HFFc6 (cell line): ENCODE results near the gene MRC2. TPM values are rescaled to one million over a fixed set of nuclear protein-coding genes. Genes with fewer than 3 reads are reported as not detected.
A peak's percentile ranks its signal among the peaks of the same experiment; 100 is the strongest.

Source experiments
- DNase-seq: peaks from one replicate; pipeline ENCODE4 v3.0.0-alpha.2; 2018
- H3K27ac Mint-ChIP-seq: 2 replicates; pipeline ENCODE4 v1.8.0; 2020; ENCODE audit warnings: mild to moderate bottlenecking, mixed read lengths
- H3K27me3 Mint-ChIP-seq: 2 replicates; pipeline ENCODE4 v1.8.0; 2021; ENCODE audit warnings: mild to moderate bottlenecking, moderate library complexity, mixed read lengths; ENCODE audit not compliant: insufficient read depth
- H3K36me3 Mint-ChIP-seq: 2 replicates; pipeline ENCODE4 v1.8.0; 2021; ENCODE audit warnings: low read depth, mixed read lengths
- H3K4me1 Mint-ChIP-seq: 2 replicates; pipeline ENCODE4 v1.8.0; 2020; ENCODE audit warnings: low read depth, mixed read lengths
- H3K4me3 Mint-ChIP-seq: 2 replicates; pipeline ENCODE4 v1.8.0; 2020; ENCODE audit warnings: mild to moderate bottlenecking, moderate library complexity, mixed read lengths
- H3K9me3 Mint-ChIP-seq: 2 replicates; pipeline ENCODE4 v1.8.0; 2020; ENCODE audit warnings: mild to moderate bottlenecking, mixed read lengths
- CTCF ChIP-seq: fragments of 200-600 bp; sonication (generic); IDR thresholded peaks from 2 replicates; pipeline ENCODE4 v1.5.0; 2021; ENCODE audit warnings: antibody characterized with exemption, mild to moderate bottlenecking
- total RNA-seq, 6 experiments: library from RNA; stranded (reverse); fragmentation: NEBNext Ultra II Directional; extraction: Animal tissue kit (Norgen Biotek cat#: 25700); gene quantifications; 2 replicates in 1 of 6; 3 replicates in 5 of 6; pipeline ENCODE4 v1.2.3, GENCODE V29; 2021

MRC2 gene
- total RNA-seq, 6 experiments from 2014 or later, result 255 to 313 (median 279) TPM

GRCh38 chr17:62720126-62720850, 92.8 kb downstream of the MRC2 start:
- peaks cover 64% of the 10 kb centered on the region for H3K4me1 Mint-ChIP-seq
- peaks cover 7% of the 10 kb centered on the region for H3K27me3 Mint-ChIP-seq
- no peaks in the 10 kb centered on the region for H3K9me3 Mint-ChIP-seq
- peak; percentile 61 for TF ChIP-seq CTCF
- DNase-seq, result no peak
- H3K27ac Mint-ChIP-seq, result no peak overlapping the region
- peaks cover 7% of the 10 kb centered on the region; the same call in 1 of the 2 replicates for H3K36me3 Mint-ChIP-seq
- no peak overlapping the region for H3K4me3 Mint-ChIP-seq

GRCh38 chr17:62722625-62723024, 95.2 kb downstream of the MRC2 start:
- no peaks in the 10 kb centered on the region for H3K9me3 Mint-ChIP-seq
- DNase-seq, result no peak
- H3K4me1 Mint-ChIP-seq, result peaks cover 67% of the 10 kb centered on the region
- peaks cover 6% of the 10 kb centered on the region for H3K27me3 Mint-ChIP-seq
- no peak overlapping the region for H3K4me3 Mint-ChIP-seq
- no peak overlapping the region for H3K27ac Mint-ChIP-seq
- no peak for TF ChIP-seq CTCF
- H3K36me3 Mint-ChIP-seq, result peaks cover 7% of the 10 kb centered on the region; the same call in 1 of the 2 replicates

GRCh38 chr17:62723842-62724241, 96.4 kb downstream of the MRC2 start:
- Mint-ChIP-seq H3K27ac (no peak overlapping the region), H3K9me3 (no peaks in the 10 kb centered on the region), H3K36me3 (peaks cover 7% of the 10 kb centered on the region; the same call in 1 of the 2 replicates), H3K4me3 (no peak overlapping the region), H3K27me3 (peaks cover 2% of the 10 kb centered on the region), H3K4me1 (peaks cover 55% of the 10 kb centered on the region)
- no peak for DNase-seq
- no peak for TF ChIP-seq CTCF

GRCh38 chr17:62724398-62725146, 97.1 kb downstream of the MRC2 start:
- Mint-ChIP-seq H3K4me3 (no peak overlapping the region), H3K36me3 (peaks cover 5% of the 10 kb centered on the region; the same call in 1 of the 2 replicates), H3K27me3 (peaks cover 2% of the 10 kb centered on the region), H3K4me1 (peaks cover 48% of the 10 kb centered on the region), H3K9me3 (no peaks in the 10 kb centered on the region), H3K27ac (peak overlapping the region; percentile 14; the same call in 1 of the 2 replicates)
- DNase-seq, result no peak
- TF ChIP-seq CTCF, result no peak

GRCh38 chr17:62725791-62726249, 98.3 kb downstream of the MRC2 start:
- no peak for TF ChIP-seq CTCF
- Mint-ChIP-seq H3K27ac (peak overlapping the region; percentile 3; the same call in 1 of the 2 replicates), H3K4me1 (peaks cover 38% of the 10 kb centered on the region), H3K36me3 (no peaks in the 10 kb centered on the region), H3K27me3 (peaks cover 2% of the 10 kb centered on the region), H3K9me3 (no peaks in the 10 kb centered on the region), H3K4me3 (peak overlapping the region; percentile 15)
- peak; percentile 49 for DNase-seq
